ENCODE data around the gene GSTM5.
"Not testable (repeated sequence)": the region's sequence is repeated elsewhere in the genome, so short reads cannot be mapped to it uniquely, and the experiment has no call there.

GSTM5 gene

GRCh38 chr1:109765483-109765815 lies 53.4 kb downstream of the GSTM5 start:
- TF ChIP-seq EZH2 (IDR thresholded peaks at IDR 0.05; ENCODE audit: borderline replicate concordance, low read length), result no peak
- TF ChIP-seq CTCF (IDR thresholded peaks at IDR 0.05; ENCODE audit: low read length), result no peak
- Histone ChIP-seq H3K9ac (ENCODE audit: low read length) (no peak overlapping the region), H3K79me2 (ENCODE audit: insufficient read depth, low read length) (no peaks in the 10 kb centered on the region)

GRCh38 chr1:109765896-109766615 lies 54.0 kb downstream of the GSTM5 start:
- Histone ChIP-seq H2AFZ (ENCODE audit: low read length) (no peak overlapping the region), H3K27me3 (ENCODE audit: insufficient read depth, low read length) (peaks cover 6% of the 10 kb centered on the region), H3K9me2 (ENCODE audit: low read depth, low read length) (no peaks in the 10 kb centered on the region), H3K9me3 (ENCODE audit: low read length) (no peaks in the 10 kb centered on the region), H3K9ac (ENCODE audit: low read length) (no peak overlapping the region), H3K4me2 (ENCODE audit: low read length) (no peak overlapping the region), H3K79me2 (ENCODE audit: insufficient read depth, low read length) (no peaks in the 10 kb centered on the region), H3K36me3 (ENCODE audit: insufficient read depth, low read length) (no peaks in the 10 kb centered on the region), H4K20me1 (ENCODE audit: insufficient read depth, low read length) (no peaks in the 10 kb centered on the region), H3F3A (ENCODE audit: insufficient read depth, low read length) (no peaks in the 10 kb centered on the region), H3K4me3 (ENCODE audit: low read depth, low read length, poor library complexity, severe bottlenecking) (no peak overlapping the region), H3K4me1 (ENCODE audit: insufficient read depth, low read length, severe bottlenecking) (no peaks in the 10 kb centered on the region), H3K27ac (ENCODE audit: low read depth, low read length, poor library complexity, severe bottlenecking) (no peak overlapping the region)
- TF ChIP-seq EZH2 (IDR thresholded peaks at IDR 0.05; ENCODE audit: borderline replicate concordance, low read length), result no peak
- TF ChIP-seq CTCF (IDR thresholded peaks at IDR 0.05; ENCODE audit: low read length), result no peak

More at GRCh38 chr1:109765483-109765815, 53.4 kb downstream of the GSTM5 start:
- H3K4me2 ChIP-seq (ENCODE audit: low read length), result no peak overlapping the region
- H3K27me3 ChIP-seq (ENCODE audit: insufficient read depth, low read length), result peaks cover 3% of the 10 kb centered on the region
- H3K4me1 ChIP-seq (ENCODE audit: insufficient read depth, low read length, severe bottlenecking), result no peaks in the 10 kb centered on the region
- no peak overlapping the region for H3K27ac ChIP-seq (ENCODE audit: low read depth, low read length, poor library complexity, severe bottlenecking)
- H3K9me3 ChIP-seq (ENCODE audit: low read length), result no peaks in the 10 kb centered on the region
- H3K4me3 ChIP-seq (ENCODE audit: low read depth, low read length, poor library complexity, severe bottlenecking), result no peak overlapping the region
- H3K36me3 ChIP-seq (ENCODE audit: insufficient read depth, low read length), result no peaks in the 10 kb centered on the region
- no peaks in the 10 kb centered on the region for H3K9me2 ChIP-seq (ENCODE audit: low read depth, low read length)
- no peak overlapping the region for H2AFZ ChIP-seq (ENCODE audit: low read length)
- H3F3A ChIP-seq (ENCODE audit: insufficient read depth, low read length), result no peaks in the 10 kb centered on the region
- no peaks in the 10 kb centered on the region for H4K20me1 ChIP-seq (ENCODE audit: insufficient read depth, low read length)

GRCh38 chr1:109766991-109767636 lies 55.1 kb downstream of the GSTM5 start:
- H3F3A ChIP-seq (ENCODE audit: insufficient read depth, low read length); H3K79me2 ChIP-seq (ENCODE audit: insufficient read depth, low read length); H3K9me2 ChIP-seq (ENCODE audit: low read depth, low read length); H2AFZ ChIP-seq (ENCODE audit: low read length); H3K9ac ChIP-seq (ENCODE audit: low read length); H4K20me1 ChIP-seq (ENCODE audit: insufficient read depth, low read length); H3K27ac ChIP-seq (ENCODE audit: low read depth, low read length, poor library complexity, severe bottlenecking); H3K27me3 ChIP-seq (ENCODE audit: insufficient read depth, low read length); H3K4me2 ChIP-seq (ENCODE audit: low read length); H3K4me1 ChIP-seq (ENCODE audit: insufficient read depth, low read length, severe bottlenecking); H3K36me3 ChIP-seq (ENCODE audit: insufficient read depth, low read length); H3K9me3 ChIP-seq (ENCODE audit: low read length); H3K4me3 ChIP-seq (ENCODE audit: low read depth, low read length, poor library complexity, severe bottlenecking): not testable (repeated sequence)

Measured in OCI-LY1 (cell line).